ENCODE measurements around the gene COL4A4.

Gene COL4A4

GRCh38 chr2:227004482-227004881, 159.5 kb downstream of the COL4A4 start:
- no peak for TF ChIP-seq CTCF (IDR thresholded peaks at IDR 0.05; ENCODE audit: low read depth, low read length)
- H3K4me3 ChIP-seq (ENCODE audit: low read depth, low read length), result no peak overlapping the region

- H3K4me3 ChIP-seq (ENCODE audit: low read depth, low read length), result no peak overlapping the region
- no peak for TF ChIP-seq CTCF (IDR thresholded peaks at IDR 0.05; ENCODE audit: low read depth, low read length)
Observed at GRCh38 chr2:227000123-227000522, 163.9 kb downstream of the COL4A4 start.

GRCh38 chr2:226999661-227000060, 164.3 kb downstream of the COL4A4 start:
- TF ChIP-seq CTCF (IDR thresholded peaks at IDR 0.05; ENCODE audit: low read depth, low read length), result no peak
- no peak overlapping the region for H3K4me3 ChIP-seq (ENCODE audit: low read depth, low read length)

- no peak overlapping the region for H3K4me3 ChIP-seq (ENCODE audit: low read depth, low read length)
- TF ChIP-seq CTCF (IDR thresholded peaks at IDR 0.05; ENCODE audit: low read depth, low read length), result no peak
Observed at GRCh38 chr2:226995625-226996041, 168.4 kb downstream of the COL4A4 start.

GRCh38 chr2:226994775-226995174, 169.2 kb downstream of the COL4A4 start:
- no peak for TF ChIP-seq CTCF (IDR thresholded peaks at IDR 0.05; ENCODE audit: low read depth, low read length)
- H3K4me3 ChIP-seq (ENCODE audit: low read depth, low read length), result no peak overlapping the region

GRCh38 chr2:226993171-226993570, 170.8 kb downstream of the COL4A4 start:
- no peak overlapping the region for H3K4me3 ChIP-seq (ENCODE audit: low read depth, low read length)
- no peak for TF ChIP-seq CTCF (IDR thresholded peaks at IDR 0.05; ENCODE audit: low read depth, low read length)

GRCh38 chr2:226991663-226992062, 172.3 kb downstream of the COL4A4 start:
- no peak for TF ChIP-seq CTCF (IDR thresholded peaks at IDR 0.05; ENCODE audit: low read depth, low read length)
- no peak overlapping the region for H3K4me3 ChIP-seq (ENCODE audit: low read depth, low read length)

All from WI38 (cell line).